H1 (cell line): ENCODE results near the gene RPSA. TPM values are rescaled to one million over a fixed set of nuclear protein-coding genes. Genes with fewer than 3 reads are reported as not detected.

ENCODE experiments used
- CBX5 ChIP-seq: fragments of 300-800, 300-1000 bp; sonication (generic); IDR thresholded peaks from 2 replicates; pipeline ENCODE4 v1.7.1; 2016; ENCODE audit warnings: antibody characterized with exemption, low read length, low read depth
- HDAC2 ChIP-seq, 2 experiments: fragments of 300-600 bp in 1 of 2; sonication (generic) in 1 of 2; IDR thresholded peaks; 2 replicates each; pipeline ENCODE4 v1.6.1; 2011 to 2012; ENCODE audit warnings: low read depth in 2 of 2, low read length in 2 of 2, mild to moderate bottlenecking in 2 of 2, moderate library complexity in 2 of 2, borderline replicate concordance in 1 of 2, inconsistent platforms in 1 of 2
- JUND ChIP-seq: IDR thresholded peaks from 2 replicates; pipeline ENCODE4 v1.6.1; 2011; ENCODE audit warnings: mild to moderate bottlenecking, improper control_type of control experiment, low read length
- TEAD4 ChIP-seq: IDR thresholded peaks from 2 replicates; pipeline ENCODE4 v1.6.1; 2012; ENCODE audit warnings: low read depth, low read length, inconsistent platforms, mixed read lengths
- polyA plus RNA-seq, 7 experiments: library from polyadenylated mRNA; depleted of rRNA in 3 of 7; stranded (reverse) in 5 of 7; unstranded in 2 of 7; fragments of >200 nt in 5 of 7; fragments of 200-250 nt in 2 of 7; gene quantifications; 1 replicate in 5 of 7; 2 replicates in 1 of 7; 4 replicates in 1 of 7; pipeline versions ENCODE4 v1.2.1 to v1.2.3, GENCODE V29; 2011 to 2013; ENCODE audit warnings: missing spikeins in 2 of 7, mixed read lengths in 2 of 7
- total RNA-seq: library from RNA; stranded (reverse); fragmentation: NEBNext Ultra II Directional; extraction: Animal tissue kit (Norgen Biotek cat#: 25700); gene quantifications from 2 replicates; pipeline ENCODE4 v1.2.1, GENCODE V29; 2021

RPSA gene
- total and polyA plus RNA-seq, 2 of the 8 experiments (the other 6 are each of a cell fraction or from before 2014, with no cell fraction given) = 2,661 to 7,468 TPM

DNA sequence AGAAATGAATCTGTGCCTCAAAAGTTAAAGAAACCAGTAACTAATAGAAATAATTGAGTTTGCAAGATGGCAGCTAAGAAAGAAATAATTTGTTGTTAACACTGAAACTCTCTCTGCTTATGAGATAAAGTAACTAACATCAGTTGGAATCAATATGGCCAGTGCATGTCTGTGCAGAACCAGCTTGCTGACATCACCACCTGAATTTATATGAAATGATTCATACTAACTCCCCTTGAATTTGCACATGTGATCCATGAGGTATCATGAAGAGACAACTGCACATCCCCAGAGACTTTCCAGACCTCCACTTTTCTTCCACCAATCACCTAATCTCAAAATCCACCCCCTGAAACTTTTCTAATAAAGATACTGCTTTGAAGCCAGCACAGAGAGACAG is 33.7 kb upstream of the RPSA start (continued):
- no peak for TF ChIP-seq TEAD4
- TF ChIP-seq HDAC2 (IDR thresholded peaks at IDR 0.05; ENCODE audit: borderline replicate concordance in 1 of 2, low read depth in 2 of 2, low read length in 2 of 2) = no peak
- no peak for TF ChIP-seq CBX5
- TF ChIP-seq JUND = no peak
